HAP-1 (cell line): ENCODE measurements around the gene PDCD6IP.

Experiments used
- DNase-seq, 2 experiments: peaks; one replicate each; pipeline ENCODE4 v3.0.0-alpha.2; 2016 to 2020; ENCODE audit warnings: low spot score in 2 of 2
- H3K27me3 ChIP-seq: fragments of 250-450 bp; sonication (Bioruptor Pico); 2 replicates; pipeline ENCODE4 v1.5.1; 2020; ENCODE audit warnings: low read depth, mild to moderate bottlenecking, moderate library complexity
- H3K36me3 ChIP-seq: fragments of 250-450 bp; sonication (Bioruptor Pico); replicated peaks from 2 replicates; pipeline ENCODE4 v1.5.1; 2020; ENCODE audit warnings: mild to moderate bottlenecking
- H3K4me1 ChIP-seq: fragments of 250-450 bp; sonication (Bioruptor Pico); 2 replicates; pipeline ENCODE4 v1.5.1; 2020; ENCODE audit warnings: mild to moderate bottlenecking
- H3K4me3 ChIP-seq: fragments of 250-450 bp; sonication (Bioruptor Pico); 2 replicates; pipeline ENCODE4 v1.5.1; 2020; ENCODE audit warnings: mild to moderate bottlenecking, moderate library complexity
- H3K9me3 ChIP-seq: fragments of 250-450 bp; sonication (Bioruptor Pico); 2 replicates; pipeline ENCODE4 v1.5.1; 2020; ENCODE audit warnings: mild to moderate bottlenecking, moderate library complexity
- in situ Hi-C: fragments of 300-500 bp; cut with MboI; formaldehyde crosslinking; loops from 3 replicates; pipeline ENCODE4 v1.14.3; 2020; ENCODE audit warnings: low sequenced_read_pairs, inconsistent platforms, mixed read lengths

PDCD6IP gene

DNA sequence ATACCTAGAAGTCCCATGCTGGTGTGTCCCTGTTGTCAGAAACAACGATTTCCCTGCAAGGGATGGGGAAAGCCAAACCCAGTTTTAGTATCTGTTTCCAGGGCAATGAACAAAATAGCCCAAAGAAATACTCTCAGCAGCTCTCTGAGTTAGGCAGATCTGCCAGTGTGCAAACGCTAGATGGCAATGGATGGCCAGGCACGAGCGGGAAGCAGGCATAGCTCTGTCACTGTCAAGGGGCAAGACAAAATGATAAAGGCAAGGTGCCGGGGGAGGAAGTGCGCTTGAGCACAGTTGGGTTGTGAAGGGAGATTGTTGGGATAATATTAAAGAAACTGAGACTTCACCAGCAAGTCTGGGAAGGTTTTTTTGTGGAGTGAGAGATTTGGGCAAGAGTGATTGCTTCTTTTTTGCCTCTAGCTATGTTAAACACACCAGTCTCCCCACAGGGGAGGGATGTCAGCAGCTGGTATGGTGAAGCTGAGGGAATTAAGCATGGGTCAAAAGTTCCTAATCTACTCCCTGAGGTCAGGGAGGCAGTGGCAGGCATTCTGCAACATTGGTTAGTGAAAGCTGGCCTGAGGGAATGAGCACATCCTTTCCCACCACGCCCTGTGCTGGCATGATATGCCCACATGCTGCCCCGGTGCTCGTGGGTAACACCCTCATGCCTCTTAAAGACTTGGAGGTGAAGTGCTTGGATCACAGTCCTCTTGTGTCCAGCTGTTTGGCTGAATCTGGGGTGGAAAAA is 117.5 kb downstream of the PDCD6IP start:
- H3K27me3 ChIP-seq, result no peaks in the 10 kb centered on the region
- H3K9me3 ChIP-seq, result no peaks in the 10 kb centered on the region; the same call in 1 of the 2 replicates
- H3K36me3 ChIP-seq, result no peaks in the 10 kb centered on the region
- no peak for DNase-seq
- no peak overlapping the region for H3K4me3 ChIP-seq
- in situ Hi-C loops, result no loop called here
- peaks cover 14% of the 10 kb centered on the region for H3K4me1 ChIP-seq

DNA sequence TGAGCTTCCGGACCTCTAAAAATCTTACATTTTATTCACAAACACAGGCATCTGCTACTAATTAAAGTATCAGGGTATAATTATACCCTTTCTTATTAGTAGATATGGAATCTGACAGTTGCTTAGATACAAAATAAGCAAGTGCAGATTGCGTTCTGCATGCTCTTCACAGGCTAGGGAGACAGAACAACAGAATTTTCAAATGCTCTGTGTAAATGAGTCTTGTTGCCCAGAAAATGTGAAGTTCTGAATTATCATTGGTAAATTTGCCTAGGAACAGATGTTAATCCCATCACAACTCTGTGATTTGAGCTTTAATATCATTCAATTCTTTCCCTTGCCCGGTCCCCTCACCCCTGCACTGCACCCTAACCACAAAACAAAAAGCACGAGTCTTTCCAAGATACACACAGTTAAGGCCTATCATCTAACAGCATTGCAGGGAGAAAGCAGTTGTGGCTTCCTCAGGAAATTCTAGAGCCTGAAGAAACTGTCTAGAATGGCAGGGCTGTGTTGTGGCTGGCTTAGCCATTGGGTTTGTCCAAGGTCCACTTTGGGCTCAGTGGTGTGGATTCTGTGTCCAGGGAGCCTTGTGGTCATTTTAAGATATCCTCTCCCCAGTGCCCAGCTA is 119.8 kb downstream of the PDCD6IP start:
- Histone ChIP-seq H3K9me3 (no peaks in the 10 kb centered on the region), H3K4me3 (no peak overlapping the region), H3K27me3 (no peaks in the 10 kb centered on the region), H3K4me1 (peaks cover 14% of the 10 kb centered on the region), H3K36me3 (no peaks in the 10 kb centered on the region)
- in situ Hi-C loops, result no loop called here
- no peak for DNase-seq
